Lung (tissue), 12 donors: Measurements from ENCODE around the gene RAPGEF1. TPM values are rescaled to one million over a fixed set of nuclear protein-coding genes. Genes with fewer than 3 reads are reported as not detected.

Source experiments
- ATAC-seq: fragments of 200-7000 bp; cut with Tn5 transposase; one replicate; pipeline ENCODE4 v1.9.1; 2020; ENCODE audit warnings: moderate number of reproducible peaks; ENCODE audit not compliant: insufficient read depth, low FRiP score
- DNase-seq, 3 donors: peaks; one replicate each; pipeline ENCODE4 v3.0.0-alpha.2; 2013 to 2017
- H3K27ac ChIP-seq, 2 donors: one replicate each; pipeline ENCODE4 v1.5.1; 2013; ENCODE audit warnings: mild to moderate bottlenecking in 2 of 2, moderate library complexity in 2 of 2, control low read depth in 1 of 2, inconsistent platforms in 1 of 2, low read depth in 1 of 2, low read length in 1 of 2
- H3K27me3 ChIP-seq, 3 donors: one replicate each; pipeline ENCODE4 v1.5.1; 2013; ENCODE audit warnings: low read length in 2 of 3; ENCODE audit not compliant: control insufficient read depth in 3 of 3, insufficient read depth in 3 of 3
- H3K36me3 ChIP-seq, 4 donors: one replicate each; pipeline ENCODE4 v1.5.1; 2013; ENCODE audit warnings: low read length in 4 of 4, mild to moderate bottlenecking in 1 of 4, moderate library complexity in 1 of 4; ENCODE audit not compliant: control insufficient read depth in 4 of 4, insufficient read depth in 4 of 4
- H3K4me1 ChIP-seq, 5 donors: one replicate each; pipeline ENCODE4 v1.5.1; 2013; ENCODE audit warnings: low read length in 5 of 5, mild to moderate bottlenecking in 2 of 5, moderate library complexity in 1 of 5; ENCODE audit not compliant: control insufficient read depth in 5 of 5, insufficient read depth in 5 of 5
- H3K4me3 ChIP-seq: one replicate; pipeline ENCODE4 v1.5.1; 2013; ENCODE audit warnings: mild to moderate bottlenecking, control low read depth, moderate library complexity
- H3K9ac ChIP-seq, 2 donors: one replicate each; pipeline ENCODE4 v1.5.1; 2013; ENCODE audit warnings: low read length in 2 of 2, control low read depth in 1 of 2; ENCODE audit not compliant: insufficient read depth in 1 of 2
- H3K9me3 ChIP-seq, 4 donors: one replicate each; pipeline ENCODE4 v1.5.1; 2013; ENCODE audit warnings: low read length in 3 of 4, mild to moderate bottlenecking in 1 of 4, moderate library complexity in 1 of 4; ENCODE audit not compliant: control insufficient read depth in 4 of 4, insufficient read depth in 3 of 4
- WGBS, 2 donors: extraction: QIAGEN DNeasy Blood & Tissue Kit; methylation state at CpG; one replicate each; pipeline ENCODE4 v1.1.7; 2013; 5-methylcytosine and 5-hydroxymethylcytosine counted together
- polyA plus RNA-seq, 2 donors: library from polyadenylated mRNA; stranded (reverse); fragments of 200-250 nt; gene quantifications; one replicate each; pipeline ENCODE4 v1.2.1, GENCODE V29; 2013
- total RNA-seq, 2 donors: library from RNA; depleted of rRNA in 1 of 2; stranded (reverse); fragments of >200 nt in 1 of 2; gene quantifications; one replicate each; pipeline ENCODE4 v1.2.1, GENCODE V29; 2014 to 2021
- TF ChIP-seq, protein P1 (sequence below): IDR thresholded peaks from 2 replicates; pipeline ENCODE4 v1.5.1; 2012; ENCODE audit warnings: mild to moderate bottlenecking; ENCODE audit errors: control extremely low read depth, extremely low read depth
- donor health status: control.
- donor health status: control.
- donor health status: Bipolar disorder and iron deficiency.
- donor health status: healthy.
- donor health status: DM: yes; HTN: yes; CAD: no.

The RAPGEF1 gene
- total and polyA plus RNA-seq, 4 donors = 38.9 to 134 (median 55.1) TPM

- no peaks in the 10 kb centered on the region for H3K9me3 ChIP-seq
- DNase-seq (no peak), ATAC-seq (no peak)
- H3K4me3 ChIP-seq = no peak overlapping the region
- H3K9ac ChIP-seq = no peak overlapping the region
- 94 to 95% methylated on average over 23 of the region's 23 CpGs for WGBS, 2 donors
- H3K4me1 ChIP-seq = no peaks in the 10 kb centered on the region
- TF ChIP-seq, protein P1, sequence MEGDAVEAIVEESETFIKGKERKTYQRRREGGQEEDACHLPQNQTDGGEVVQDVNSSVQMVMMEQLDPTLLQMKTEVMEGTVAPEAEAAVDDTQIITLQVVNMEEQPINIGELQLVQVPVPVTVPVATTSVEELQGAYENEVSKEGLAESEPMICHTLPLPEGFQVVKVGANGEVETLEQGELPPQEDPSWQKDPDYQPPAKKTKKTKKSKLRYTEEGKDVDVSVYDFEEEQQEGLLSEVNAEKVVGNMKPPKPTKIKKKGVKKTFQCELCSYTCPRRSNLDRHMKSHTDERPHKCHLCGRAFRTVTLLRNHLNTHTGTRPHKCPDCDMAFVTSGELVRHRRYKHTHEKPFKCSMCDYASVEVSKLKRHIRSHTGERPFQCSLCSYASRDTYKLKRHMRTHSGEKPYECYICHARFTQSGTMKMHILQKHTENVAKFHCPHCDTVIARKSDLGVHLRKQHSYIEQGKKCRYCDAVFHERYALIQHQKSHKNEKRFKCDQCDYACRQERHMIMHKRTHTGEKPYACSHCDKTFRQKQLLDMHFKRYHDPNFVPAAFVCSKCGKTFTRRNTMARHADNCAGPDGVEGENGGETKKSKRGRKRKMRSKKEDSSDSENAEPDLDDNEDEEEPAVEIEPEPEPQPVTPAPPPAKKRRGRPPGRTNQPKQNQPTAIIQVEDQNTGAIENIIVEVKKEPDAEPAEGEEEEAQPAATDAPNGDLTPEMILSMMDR = no peak
- H3K36me3 ChIP-seq = peaks cover 7 to 59% (median 12%) of the 10 kb centered on the region in 4 donors
- no peak overlapping the region for H3K27ac ChIP-seq
- no peaks in the 10 kb centered on the region for H3K27me3 ChIP-seq
Measured at GRCh38 chr9:131575946-131576853, 163.7 kb downstream of the RAPGEF1 start.

- Histone ChIP-seq H3K4me1 (no peaks in the 10 kb centered on the region), H3K4me3 (no peak overlapping the region), H3K9ac (no peak overlapping the region), H3K27me3 (no peaks in the 10 kb centered on the region), H3K27ac (no peak overlapping the region), H3K9me3 (no peaks in the 10 kb centered on the region), H3K36me3 (peaks cover 6 to 54% (median 10%) of the 10 kb centered on the region in 4 donors)
- TF ChIP-seq, protein P1 = no peak
- ATAC-seq (no peak), DNase-seq (no peak)
- 86 to 91% methylated on average over 17 of the region's 17 CpGs for WGBS, 2 donors
Measured at GRCh38 chr9:131574730-131575640, 164.9 kb downstream of the RAPGEF1 start.

DNA sequence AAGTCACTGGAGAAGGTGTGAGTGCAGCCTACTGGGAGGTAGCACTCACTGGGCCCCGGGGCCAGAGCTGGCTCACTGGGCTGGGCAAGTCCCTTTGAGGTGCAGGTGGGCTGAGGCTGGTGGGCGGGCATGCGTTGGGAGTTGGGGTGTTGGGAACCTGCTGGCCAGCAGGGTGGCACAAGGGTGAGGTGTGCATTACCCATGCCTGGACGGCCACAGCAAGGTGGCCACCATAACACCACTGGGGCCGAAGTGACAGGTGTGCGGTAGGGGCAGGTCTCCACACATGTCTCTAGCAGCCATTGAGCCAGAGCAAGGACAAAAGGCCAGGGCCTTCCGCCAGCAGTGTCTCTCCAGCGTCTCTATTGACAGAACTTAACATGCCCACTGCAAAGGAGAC lies 172.0 kb downstream of the RAPGEF1 start:
- 96 to 97% methylated on average over 8 of the region's 8 CpGs for WGBS, 2 donors
- DNase-seq = no peak

More for the DNA sequence above, 172.0 kb downstream of the RAPGEF1 start:
- Histone ChIP-seq H3K4me3 (no peak overlapping the region), H3K4me1 (no peaks in the 10 kb centered on the region), H3K27me3 (no peaks in the 10 kb centered on the region), H3K9me3 (no peaks in the 10 kb centered on the region), H3K36me3 (peaks cover 2 to 11% (median 4%) of the 10 kb centered on the region in 4 donors), H3K9ac (no peak overlapping the region), H3K27ac (no peak overlapping the region)
- TF ChIP-seq, protein P1 = no peak
- no peak for ATAC-seq
